ENCODE measurements around the gene ATP2A1. TPM values are rescaled to one million over a fixed set of nuclear protein-coding genes. Genes with fewer than 3 reads are reported as not detected.

The ATP2A1 gene
- 0.22 and 0.50 TPM in 2 replicates for polyA plus RNA-seq (2011; rRNA removed)
- 0.17 and 8.4 TPM in 2 replicates for polyA minus RNA-seq (2011; rRNA and poly(A)+ RNA removed)

- CTCF ChIA-PET, result interaction anchor here (1.8 kb wide), 1 partner anchor 67 kb away, joined by 6 read pairs; no protein-coding TSS in a partner anchor
- Histone ChIP-seq H3K27ac (ENCODE audit: low read depth, low read length) (peak within 1 kb of the TSS; percentile 21), H3K4me3 (ENCODE audit: low read depth, low read length) (peak within 1 kb of the TSS; percentile 71), H3K27me3 (ENCODE audit: control insufficient read depth, insufficient read depth, low read length) (no peaks in the 10 kb centered on the region), H3K9me3 (ENCODE audit: control insufficient read depth, insufficient read depth, low read length) (no peaks in the 10 kb centered on the region; the same call in 1 of the 2 replicates)
- POLR2A ChIA-PET, result interaction anchor here (1.2 kb wide), 1 partner anchor 15 kb away, joined by 5 read pairs; the partner anchor contains the start of gene SH2B1
- DNase-seq (ENCODE audit: low read depth, low spot score), result no peak
- TF ChIP-seq, protein P1, sequence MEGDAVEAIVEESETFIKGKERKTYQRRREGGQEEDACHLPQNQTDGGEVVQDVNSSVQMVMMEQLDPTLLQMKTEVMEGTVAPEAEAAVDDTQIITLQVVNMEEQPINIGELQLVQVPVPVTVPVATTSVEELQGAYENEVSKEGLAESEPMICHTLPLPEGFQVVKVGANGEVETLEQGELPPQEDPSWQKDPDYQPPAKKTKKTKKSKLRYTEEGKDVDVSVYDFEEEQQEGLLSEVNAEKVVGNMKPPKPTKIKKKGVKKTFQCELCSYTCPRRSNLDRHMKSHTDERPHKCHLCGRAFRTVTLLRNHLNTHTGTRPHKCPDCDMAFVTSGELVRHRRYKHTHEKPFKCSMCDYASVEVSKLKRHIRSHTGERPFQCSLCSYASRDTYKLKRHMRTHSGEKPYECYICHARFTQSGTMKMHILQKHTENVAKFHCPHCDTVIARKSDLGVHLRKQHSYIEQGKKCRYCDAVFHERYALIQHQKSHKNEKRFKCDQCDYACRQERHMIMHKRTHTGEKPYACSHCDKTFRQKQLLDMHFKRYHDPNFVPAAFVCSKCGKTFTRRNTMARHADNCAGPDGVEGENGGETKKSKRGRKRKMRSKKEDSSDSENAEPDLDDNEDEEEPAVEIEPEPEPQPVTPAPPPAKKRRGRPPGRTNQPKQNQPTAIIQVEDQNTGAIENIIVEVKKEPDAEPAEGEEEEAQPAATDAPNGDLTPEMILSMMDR (IDR thresholded peaks at IDR 0.05; ENCODE audit: low read depth, low read length), result no peak
Observed at GRCh38 chr16:28878083-28878926, at the start of gene ATP2A1. TSS of gene ATP2A1 (plus strand) at chr16:28878488. CDS start at chr16:28878672, 184 bp downstream.

DNA sequence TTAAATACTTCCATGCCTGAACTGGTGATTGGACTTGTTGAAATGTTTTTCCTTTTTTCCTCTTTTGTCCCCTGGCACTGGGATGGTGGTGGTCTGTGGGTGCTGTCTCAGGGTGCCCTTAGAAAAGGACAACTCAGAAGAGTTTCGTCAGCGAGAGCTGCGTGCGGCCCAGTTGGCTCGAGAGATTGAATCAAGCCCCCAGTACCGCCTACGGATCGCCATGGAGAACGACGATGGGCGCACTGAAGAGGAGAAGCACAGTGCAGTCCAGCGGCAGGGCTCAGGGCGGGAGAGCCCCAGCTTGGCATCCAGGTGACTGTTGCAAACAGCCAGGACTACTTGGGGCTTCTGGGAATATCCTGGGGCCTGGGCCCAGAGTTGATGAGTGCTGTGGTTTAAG is 48.5 kb upstream of the ATP2A1 start:
- Histone ChIP-seq H3K4me3 (ENCODE audit: low read depth, low read length) (no peak overlapping the region), H3K27me3 (ENCODE audit: control insufficient read depth, insufficient read depth, low read length) (no peaks in the 10 kb centered on the region), H3K27ac (ENCODE audit: low read depth, low read length) (no peak overlapping the region), H3K9me3 (ENCODE audit: control insufficient read depth, insufficient read depth, low read length) (no peaks in the 10 kb centered on the region; the same call in 1 of the 2 replicates)
- ChIA-PET POLR2A (no interaction called here), CTCF (no interaction called here)
- no peak for DNase-seq (ENCODE audit: low read depth, low spot score)
- TF ChIP-seq, protein P1 (IDR thresholded peaks at IDR 0.05; ENCODE audit: low read depth, low read length), result no peak

GRCh38 chr16:28830531-28830930 is 47.8 kb upstream of the ATP2A1 start:
- Histone ChIP-seq H3K4me3 (ENCODE audit: low read depth, low read length) (no peak overlapping the region), H3K27ac (ENCODE audit: low read depth, low read length) (no peak overlapping the region), H3K9me3 (ENCODE audit: control insufficient read depth, insufficient read depth, low read length) (no peaks in the 10 kb centered on the region; the same call in 1 of the 2 replicates), H3K27me3 (ENCODE audit: control insufficient read depth, insufficient read depth, low read length) (no peaks in the 10 kb centered on the region)
- DNase-seq (ENCODE audit: low read depth, low spot score), result no peak
- CTCF ChIA-PET, result no interaction called here
- TF ChIP-seq, protein P1 (IDR thresholded peaks at IDR 0.05; ENCODE audit: low read depth, low read length), result no peak
- POLR2A ChIA-PET, result no interaction called here

GRCh38 chr16:28834349-28834748 is 43.9 kb upstream of the ATP2A1 start:
- Histone ChIP-seq H3K9me3 (ENCODE audit: control insufficient read depth, insufficient read depth, low read length) (no peaks in the 10 kb centered on the region; the same call in 1 of the 2 replicates), H3K4me3 (ENCODE audit: low read depth, low read length) (no peak overlapping the region)
- TF ChIP-seq, protein P1 (IDR thresholded peaks at IDR 0.05; ENCODE audit: low read depth, low read length), result no peak

More at GRCh38 chr16:28834349-28834748, 43.9 kb upstream of the ATP2A1 start:
- CTCF ChIA-PET, result no interaction called here
- no peak overlapping the region for H3K27ac ChIP-seq (ENCODE audit: low read depth, low read length)
- no peaks in the 10 kb centered on the region for H3K27me3 ChIP-seq (ENCODE audit: control insufficient read depth, insufficient read depth, low read length)
- POLR2A ChIA-PET, result no interaction called here
- no peak for DNase-seq (ENCODE audit: low read depth, low spot score)
